MM.1S (cell line): ENCODE data around the gene SNX1.

Experiments used
- DNase-seq: peaks from one replicate; pipeline ENCODE4 v3.0.0-alpha.2; 2015
- H2AFZ ChIP-seq: fragments of 300-600 bp; sonication (generic); 2 replicates; pipeline ENCODE4 v1.6.0; 2016; ENCODE audit warnings: antibody characterized with exemption, low read length
- H3F3A ChIP-seq: fragments of 300-600 bp; sonication (generic); 2 replicates; pipeline ENCODE4 v1.6.1; 2016; ENCODE audit warnings: mild to moderate bottlenecking, antibody characterized with exemption, low read length, moderate library complexity, mixed read lengths; ENCODE audit not compliant: insufficient read depth
- H3K27ac ChIP-seq: fragments of 300-600 bp; sonication (generic); 2 replicates; pipeline ENCODE4 v1.5.1; 2016; ENCODE audit warnings: mild to moderate bottlenecking, low read length
- H3K27me3 ChIP-seq: fragments of 300-600 bp; sonication (generic); replicated peaks from 2 replicates; pipeline ENCODE4 v1.6.0; 2016; ENCODE audit warnings: low read length; ENCODE audit not compliant: insufficient read depth
- H3K36me3 ChIP-seq: fragments of 300-600 bp; sonication (generic); replicated peaks from 2 replicates; pipeline ENCODE4 v1.6.1; 2016; ENCODE audit warnings: mild to moderate bottlenecking, low read length, mixed read lengths; ENCODE audit not compliant: insufficient read depth
- H3K4me1 ChIP-seq: fragments of 300-600 bp; sonication (generic); 2 replicates; pipeline ENCODE4 v1.6.1; 2016; ENCODE audit warnings: low read length, mixed read lengths
- H3K4me2 ChIP-seq: fragments of 300-600 bp; sonication (generic); 2 replicates; pipeline ENCODE4 v1.6.0; 2016; ENCODE audit warnings: low read depth, low read length
- H3K4me3 ChIP-seq: fragments of 300-600 bp; sonication (generic); 2 replicates; pipeline ENCODE4 v1.5.1; 2016; ENCODE audit warnings: low read length, mixed read lengths
- H3K79me2 ChIP-seq: fragments of 300-600 bp; sonication (generic); 2 replicates; pipeline ENCODE4 v1.6.1; 2016; ENCODE audit warnings: mixed run types, low read length, mixed read lengths
- H3K9ac ChIP-seq: fragments of 300-600 bp; sonication (generic); 2 replicates; pipeline ENCODE4 v1.6.1; 2016; ENCODE audit warnings: low read length, mixed read lengths
- H3K9me2 ChIP-seq: fragments of 300-600 bp; sonication (generic); replicated peaks from 2 replicates; pipeline ENCODE4 v1.6.1; 2016; ENCODE audit warnings: mild to moderate bottlenecking, low read length, mixed read lengths; ENCODE audit not compliant: insufficient read depth
- H3K9me3 ChIP-seq: fragments of 300-600 bp; sonication (generic); replicated peaks from 2 replicates; pipeline ENCODE4 v1.6.1; 2016; ENCODE audit warnings: mild to moderate bottlenecking, low read length, mixed read lengths; ENCODE audit not compliant: insufficient read depth
- H4K20me1 ChIP-seq: fragments of 300-600 bp; sonication (generic); 2 replicates; pipeline ENCODE4 v1.6.1; 2016; ENCODE audit warnings: mild to moderate bottlenecking, low read length, moderate library complexity, mixed read lengths; ENCODE audit not compliant: insufficient read depth
- EZH2 ChIP-seq: fragments of 300-600 bp; sonication (generic); optimal IDR thresholded peaks from 2 replicates; pipeline ENCODE3; 2017; ENCODE audit warnings: low read depth, mild to moderate bottlenecking, antibody characterized with exemption, low read length, mixed read lengths
- EZH2phosphoT487 ChIP-seq: fragments of 300-600 bp; sonication (generic); IDR thresholded peaks from 2 replicates; pipeline ENCODE4 v1.6.1; 2018; ENCODE audit warnings: antibody characterized with exemption, low read length
- TF ChIP-seq, protein P1 (sequence below): fragments of 300-600 bp; sonication (generic); IDR thresholded peaks from 2 replicates; pipeline ENCODE4 v1.5.1; 2016; ENCODE audit warnings: antibody characterized with exemption, low read length, mixed read lengths

SNX1 gene

DNA sequence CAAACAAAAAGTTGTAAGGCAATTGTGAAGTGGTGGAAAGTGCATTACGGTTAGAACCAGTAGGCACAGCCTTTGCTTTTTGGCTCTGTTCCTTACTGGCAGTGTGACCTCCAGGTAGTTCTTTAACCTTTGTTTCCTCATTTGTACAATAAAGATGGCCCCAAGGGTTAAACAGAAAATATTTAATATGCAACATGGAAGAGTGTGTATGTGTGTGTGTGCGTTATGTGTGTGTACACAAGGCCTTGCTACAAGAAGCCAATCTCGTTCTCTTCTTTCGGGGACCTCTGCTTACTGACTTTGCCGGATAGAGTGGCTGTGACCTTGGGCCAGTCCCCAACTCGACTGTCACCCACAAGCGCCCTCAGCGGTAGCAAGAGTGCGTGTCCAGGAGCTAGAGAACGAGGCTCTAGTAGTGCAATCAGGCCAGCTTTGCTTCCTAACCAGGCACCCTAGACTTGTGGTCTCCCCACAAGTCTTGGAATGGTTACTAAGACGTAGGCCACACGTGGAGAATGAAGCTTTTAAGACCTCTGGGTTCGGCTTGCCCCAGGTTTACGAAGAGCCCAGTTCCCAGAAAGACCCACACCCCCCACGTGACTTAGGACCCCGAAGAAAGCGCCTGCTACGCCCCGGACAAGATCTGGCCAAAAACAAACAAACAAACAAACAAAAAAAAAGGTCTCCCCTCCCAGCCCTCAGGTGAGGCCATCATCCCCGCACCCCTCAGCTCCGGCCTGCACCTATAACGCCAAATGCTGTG is 2.7 kb upstream of the SNX1 start:
- Histone ChIP-seq H3K27ac (peak overlapping the region; percentile 90), H3K4me2 (peak overlapping the region; percentile 82), H3K4me3 (peak overlapping the region; percentile 92), H4K20me1 (0 out of 2 replicates have a peak, but pooled peaks cover 4% of the 10 kb centered on the region), H3K79me2 (peaks cover 90% of the 10 kb centered on the region), H2AFZ (peak overlapping the region; percentile 79), H3K9me2 (no peaks in the 10 kb centered on the region), H3F3A (peaks cover 46% of the 10 kb centered on the region), H3K4me1 (peaks cover 50% of the 10 kb centered on the region), H3K36me3 (peaks cover 5% of the 10 kb centered on the region), H3K9me3 (no peaks in the 10 kb centered on the region), H3K9ac (peak overlapping the region; percentile 92), H3K27me3 (no peaks in the 10 kb centered on the region)
- TF ChIP-seq EZH2phosphoT487: no peak
- TF ChIP-seq, protein P1, sequence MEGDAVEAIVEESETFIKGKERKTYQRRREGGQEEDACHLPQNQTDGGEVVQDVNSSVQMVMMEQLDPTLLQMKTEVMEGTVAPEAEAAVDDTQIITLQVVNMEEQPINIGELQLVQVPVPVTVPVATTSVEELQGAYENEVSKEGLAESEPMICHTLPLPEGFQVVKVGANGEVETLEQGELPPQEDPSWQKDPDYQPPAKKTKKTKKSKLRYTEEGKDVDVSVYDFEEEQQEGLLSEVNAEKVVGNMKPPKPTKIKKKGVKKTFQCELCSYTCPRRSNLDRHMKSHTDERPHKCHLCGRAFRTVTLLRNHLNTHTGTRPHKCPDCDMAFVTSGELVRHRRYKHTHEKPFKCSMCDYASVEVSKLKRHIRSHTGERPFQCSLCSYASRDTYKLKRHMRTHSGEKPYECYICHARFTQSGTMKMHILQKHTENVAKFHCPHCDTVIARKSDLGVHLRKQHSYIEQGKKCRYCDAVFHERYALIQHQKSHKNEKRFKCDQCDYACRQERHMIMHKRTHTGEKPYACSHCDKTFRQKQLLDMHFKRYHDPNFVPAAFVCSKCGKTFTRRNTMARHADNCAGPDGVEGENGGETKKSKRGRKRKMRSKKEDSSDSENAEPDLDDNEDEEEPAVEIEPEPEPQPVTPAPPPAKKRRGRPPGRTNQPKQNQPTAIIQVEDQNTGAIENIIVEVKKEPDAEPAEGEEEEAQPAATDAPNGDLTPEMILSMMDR: peak; percentile 39; the same call in 1 of the 2 replicates
- peak; percentile 80 for DNase-seq

DNA sequence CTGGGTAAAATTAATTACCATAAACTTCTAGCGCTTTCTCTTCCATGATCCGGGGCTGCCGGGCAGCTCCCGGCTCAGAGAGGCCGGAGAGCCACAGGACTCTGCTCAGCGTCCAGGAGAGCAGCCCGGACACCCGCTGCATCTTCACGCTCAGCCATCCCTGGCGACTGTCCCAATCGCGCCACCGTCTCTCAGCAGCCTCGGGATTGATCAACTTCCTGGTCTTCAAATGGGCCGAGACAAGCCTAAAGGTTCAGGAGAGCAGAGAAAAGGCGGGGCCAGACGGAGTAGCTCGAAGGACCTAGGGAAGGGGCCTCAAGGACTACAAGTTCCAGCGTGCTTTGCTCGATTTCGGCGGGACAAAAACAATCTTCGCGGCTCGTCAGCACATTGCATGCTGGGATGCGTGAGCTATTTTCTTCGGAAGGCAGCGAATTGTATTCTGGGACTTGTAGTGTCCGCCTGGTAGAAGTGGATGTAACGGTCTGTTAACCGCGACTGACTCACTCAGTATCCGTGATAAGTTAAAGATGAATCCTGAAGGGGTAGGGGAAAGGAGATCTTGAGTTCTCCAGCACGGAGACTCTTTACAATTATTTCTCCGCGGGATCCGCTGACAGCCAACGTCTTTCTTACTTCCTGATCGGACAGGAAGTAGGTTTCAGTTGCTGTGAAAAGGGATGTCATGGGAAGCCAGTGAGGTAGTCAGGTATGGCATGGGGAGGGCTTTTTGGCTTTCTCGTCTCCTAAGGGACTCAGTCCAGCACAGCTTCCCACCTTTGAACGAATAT is 2.0 kb upstream of the SNX1 start, which contains the start of gene CIAO2A:
Gene CIAO2A, minus strand, starts transcription at position 212 of the 791 bp plus-strand sequence. Its CDS starts 70 bp downstream, at position 142.
- peak within 1 kb of the TSS; percentile 87 for H3K4me2 ChIP-seq
- H3K27me3 ChIP-seq: no peaks in the 10 kb centered on the region
- TF ChIP-seq EZH2phosphoT487 (no peak), EZH2 (no peak)
- TF ChIP-seq, protein P1: no peak
- H3K27ac ChIP-seq: peak within 1 kb of the TSS; percentile 90
- peaks cover 46% of the 10 kb centered on the region for H3F3A ChIP-seq
- peaks cover 53% of the 10 kb centered on the region for H3K4me1 ChIP-seq
- H3K9me2 ChIP-seq: no peaks in the 10 kb centered on the region
- peak within 1 kb of the TSS; percentile 92 for H3K4me3 ChIP-seq
- peak; percentile 99 for DNase-seq
- H3K9me3 ChIP-seq: no peaks in the 10 kb centered on the region
- 0 out of 2 replicates have a peak, but pooled peaks cover 4% of the 10 kb centered on the region for H4K20me1 ChIP-seq
- peak within 1 kb of the TSS; percentile 79 for H2AFZ ChIP-seq
- no peaks in the 10 kb centered on the region; the same call in 1 of the 2 replicates for H3K36me3 ChIP-seq
- H3K79me2 ChIP-seq: peaks cover 90% of the 10 kb centered on the region
- H3K9ac ChIP-seq: peak within 1 kb of the TSS; percentile 92

DNA sequence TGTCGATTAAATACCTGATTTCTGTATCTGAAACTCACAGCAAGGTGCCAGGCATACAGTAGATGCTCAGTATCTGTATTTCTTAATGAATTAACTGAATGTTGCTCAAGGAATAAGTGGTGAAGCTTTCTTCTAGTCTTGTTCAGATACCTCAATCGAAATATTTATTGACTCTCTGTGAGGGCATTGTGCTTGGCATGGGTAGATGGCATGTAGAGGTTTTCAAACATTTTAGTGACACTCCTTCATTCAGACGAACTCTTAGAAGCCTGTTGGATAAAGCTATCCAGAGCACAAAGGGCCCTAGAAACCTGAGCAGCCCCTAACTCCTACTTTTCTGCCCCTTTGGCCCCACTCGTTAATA is 369 bp upstream of the SNX1 start:
- Histone ChIP-seq H3K27ac (peak overlapping the region; percentile 19; the same call in 1 of the 2 replicates), H3K79me2 (peaks cover 90% of the 10 kb centered on the region), H2AFZ (peak overlapping the region; percentile 83), H3K4me1 (peaks cover 38% of the 10 kb centered on the region), H3K9me2 (no peaks in the 10 kb centered on the region), H3K4me3 (peak overlapping the region; percentile 92), H3K4me2 (peak overlapping the region; percentile 87), H3K9me3 (no peaks in the 10 kb centered on the region), H4K20me1 (peaks cover 8% of the 10 kb centered on the region; the same call in 1 of the 2 replicates), H3K9ac (peak overlapping the region; percentile 83; the same call in 1 of the 2 replicates), H3K27me3 (no peaks in the 10 kb centered on the region), H3F3A (peaks cover 43% of the 10 kb centered on the region), H3K36me3 (no peaks in the 10 kb centered on the region)
- no peak for DNase-seq
- TF ChIP-seq, protein P1: no peak
- no peak for TF ChIP-seq EZH2
- TF ChIP-seq EZH2phosphoT487: no peak
